NT2/D1 (cell line): Measurements from ENCODE around the gene SLC25A23.

Experiments used
- DNase-seq: peaks from one replicate; pipeline ENCODE4 v3.0.0-alpha.2; 2011; ENCODE audit warnings: low read depth, low spot score
- H3K27me3 ChIP-seq: 2 replicates; pipeline ENCODE4 v1.6.0; 2011; ENCODE audit warnings: mild to moderate bottlenecking; ENCODE audit not compliant: insufficient read length, insufficient read depth
- H3K36me3 ChIP-seq: 2 replicates; pipeline ENCODE4 v1.6.1; 2011; ENCODE audit warnings: mild to moderate bottlenecking, low read length, mixed read lengths; ENCODE audit not compliant: insufficient read depth, insufficient read length
- H3K4me1 ChIP-seq: 2 replicates; pipeline ENCODE4 v1.5.1; 2011; ENCODE audit not compliant: insufficient read depth, insufficient read length
- H3K4me3 ChIP-seq: 2 replicates; pipeline ENCODE4 v1.5.1; 2011; ENCODE audit warnings: low read depth; ENCODE audit not compliant: insufficient read length
- H3K9ac ChIP-seq: 2 replicates; pipeline ENCODE4 v1.6.0; 2011; ENCODE audit warnings: low read depth; ENCODE audit not compliant: insufficient read length
- H3K9me3 ChIP-seq: 2 replicates; pipeline ENCODE4 v1.5.1; 2011; ENCODE audit warnings: mild to moderate bottlenecking, low read length; ENCODE audit not compliant: insufficient read depth
- SUZ12 ChIP-seq: IDR thresholded peaks from 2 replicates; pipeline ENCODE4 v1.6.1; 2011; ENCODE audit not compliant: insufficient read length, insufficient read depth; ENCODE audit errors: extremely low read depth
- YY1 ChIP-seq: IDR thresholded peaks from 2 replicates; pipeline ENCODE4 v1.6.1; 2011; ENCODE audit not compliant: insufficient read length, insufficient read depth
- ZNF274 ChIP-seq: IDR thresholded peaks from 2 replicates; pipeline ENCODE4 v1.6.1; 2011; ENCODE audit warnings: mild to moderate bottlenecking, low read depth, low read length

SLC25A23 gene

DNA sequence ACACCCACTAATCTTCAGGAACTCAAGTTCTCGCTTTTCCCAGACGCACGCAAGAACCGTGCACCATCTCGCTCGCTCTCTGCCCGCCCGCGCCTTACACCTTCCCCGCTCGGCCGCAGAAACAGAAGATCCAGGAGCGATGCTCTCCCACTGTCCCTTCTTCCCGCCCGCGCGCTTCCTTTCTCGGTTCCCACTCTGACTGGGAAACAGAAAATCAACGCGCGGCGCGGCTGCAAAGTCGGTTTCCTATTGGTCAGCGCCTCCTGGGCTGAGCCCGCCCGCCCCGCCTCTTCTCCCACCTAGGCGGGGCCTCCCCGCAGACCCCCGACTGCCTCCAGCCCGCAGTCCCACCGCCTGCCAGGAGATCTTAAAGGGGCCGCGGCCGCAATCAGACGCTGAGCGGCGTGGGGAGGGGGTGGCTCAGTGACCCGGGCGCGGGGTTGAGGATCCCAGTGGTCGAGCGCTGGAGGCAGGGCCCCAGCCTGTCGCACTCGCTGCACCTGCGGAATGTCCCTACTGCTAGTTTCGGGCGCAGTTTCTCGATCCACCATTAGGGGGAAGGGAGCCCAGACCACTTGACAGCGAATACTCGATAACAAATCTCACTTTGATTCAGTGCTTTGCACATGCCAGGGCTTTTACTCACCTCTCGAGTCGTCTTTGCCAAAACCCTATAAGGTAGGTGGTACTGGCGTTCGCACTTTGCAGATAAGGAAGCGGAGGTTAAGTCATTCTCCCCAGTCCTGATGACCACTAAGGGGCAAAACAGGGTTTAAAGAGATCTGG lies 700 bp upstream of the SLC25A23 start:
- Histone ChIP-seq H3K27me3 (peaks cover 40% of the 10 kb centered on the region), H3K4me1 (peaks cover 9% of the 10 kb centered on the region), H3K36me3 (peaks cover 16% of the 10 kb centered on the region), H3K9ac (peak overlapping the region; percentile 66), H3K4me3 (peak overlapping the region; percentile 54), H3K9me3 (0 out of 2 replicates have a peak, but pooled peaks cover 2% of the 10 kb centered on the region)
- TF ChIP-seq YY1: no peak
- no peak for TF ChIP-seq SUZ12
- no peak for TF ChIP-seq ZNF274
- peak; percentile 97 for DNase-seq

- peak overlapping the region; percentile 66 for H3K9ac ChIP-seq
- H3K27me3 ChIP-seq: peaks cover 25% of the 10 kb centered on the region
- peak overlapping the region; percentile 54 for H3K4me3 ChIP-seq
- DNase-seq: no peak
- H3K9me3 ChIP-seq: peaks cover 17% of the 10 kb centered on the region
- H3K36me3 ChIP-seq: peaks cover 31% of the 10 kb centered on the region
- no peak for TF ChIP-seq ZNF274
- TF ChIP-seq YY1: no peak
- no peak for TF ChIP-seq SUZ12
- peaks cover 8% of the 10 kb centered on the region for H3K4me1 ChIP-seq
Measured at GRCh38 chr19:6458695-6459261, 814 bp downstream of the SLC25A23 start.

- TF ChIP-seq SUZ12: no peak
- TF ChIP-seq ZNF274: no peak
- no peak for TF ChIP-seq YY1
- peaks cover 35% of the 10 kb centered on the region for H3K36me3 ChIP-seq
- H3K9ac ChIP-seq: peak overlapping the region; percentile 46
- peak overlapping the region; percentile 13 for H3K4me3 ChIP-seq
- peaks cover 19% of the 10 kb centered on the region for H3K27me3 ChIP-seq
- H3K4me1 ChIP-seq: peaks cover 8% of the 10 kb centered on the region
- no peak for DNase-seq
- peaks cover 23% of the 10 kb centered on the region for H3K9me3 ChIP-seq
Measured at GRCh38 chr19:6457958-6458694, 1.5 kb downstream of the SLC25A23 start.

GRCh38 chr19:6455924-6456323 lies 3.7 kb downstream of the SLC25A23 start:
- H3K4me1 ChIP-seq: peaks cover 8% of the 10 kb centered on the region
- no peak overlapping the region for H3K4me3 ChIP-seq
- H3K36me3 ChIP-seq: peaks cover 40% of the 10 kb centered on the region
- H3K9me3 ChIP-seq: peaks cover 23% of the 10 kb centered on the region
- no peak for DNase-seq
- no peak for TF ChIP-seq ZNF274
- no peak for TF ChIP-seq YY1
- no peak for TF ChIP-seq SUZ12
- H3K9ac ChIP-seq: no peak overlapping the region
- peaks cover 2% of the 10 kb centered on the region for H3K27me3 ChIP-seq

- DNase-seq: no peak
- no peak for TF ChIP-seq SUZ12
- TF ChIP-seq YY1: no peak
- no peak for TF ChIP-seq ZNF274
- Histone ChIP-seq H3K9me3 (peaks cover 23% of the 10 kb centered on the region), H3K4me3 (no peak overlapping the region), H3K9ac (no peak overlapping the region), H3K27me3 (peaks cover 2% of the 10 kb centered on the region), H3K4me1 (peaks cover 8% of the 10 kb centered on the region), H3K36me3 (peaks cover 44% of the 10 kb centered on the region)
Measured at GRCh38 chr19:6453951-6454565, 5.5 kb downstream of the SLC25A23 start.

DNA sequence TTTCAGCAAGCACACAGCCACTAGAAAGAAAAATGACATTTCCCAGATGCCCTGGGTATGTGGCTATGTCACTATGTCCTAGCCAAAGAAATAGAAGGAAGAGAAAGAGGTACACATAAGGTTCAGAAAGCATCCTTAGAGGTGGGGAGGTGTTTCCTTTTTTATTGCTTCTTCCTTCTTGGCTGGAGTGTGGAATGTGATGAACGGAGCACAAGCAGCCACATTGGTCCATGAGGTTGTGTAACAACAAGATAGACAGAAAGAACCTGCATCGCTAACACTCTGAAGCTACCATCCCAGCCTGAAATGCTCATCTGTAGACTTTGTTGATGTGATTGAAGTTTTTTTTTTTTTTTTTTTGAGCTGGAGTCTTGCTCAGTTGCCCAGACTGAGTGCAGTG lies 6.7 kb downstream of the SLC25A23 start:
- no peaks in the 10 kb centered on the region for H3K27me3 ChIP-seq
- TF ChIP-seq SUZ12: no peak
- TF ChIP-seq ZNF274: no peak
- TF ChIP-seq YY1: no peak
- H3K9ac ChIP-seq: no peak overlapping the region
- peaks cover 23% of the 10 kb centered on the region for H3K9me3 ChIP-seq
- H3K4me3 ChIP-seq: no peak overlapping the region
- H3K36me3 ChIP-seq: peaks cover 44% of the 10 kb centered on the region
- H3K4me1 ChIP-seq: peaks cover under 1% of the 10 kb centered on the region
- DNase-seq: no peak
